GM18499 (cell line): Measurements from ENCODE around the gene C10orf53.
"Not testable (repeated sequence)": the region's sequence is repeated elsewhere in the genome, so short reads cannot be mapped to it uniquely, and the experiment has no call there.

Experiments
- ATAC-seq: cut with Tn5 transposase; IDR thresholded peaks from one replicate; pipeline ENCODE4 v1.9.1; 2021; ENCODE audit warnings: moderate number of reproducible peaks; ENCODE audit not compliant: insufficient read depth, unreplicated experiment

The C10orf53 gene

GRCh38 chr10:49682879-49683278 lies 3.4 kb downstream of the C10orf53 start:
- ATAC-seq, result no peak

- no peak for ATAC-seq
These were observed 7.2 kb downstream of the C10orf53 start for GRCh38 chr10:49686651-49687050.

GRCh38 chr10:49688261-49688846 lies 8.9 kb downstream of the C10orf53 start:
- no peak for ATAC-seq

- no peak for ATAC-seq
These were observed 9.5 kb downstream of the C10orf53 start for GRCh38 chr10:49688920-49689319.

DNA sequence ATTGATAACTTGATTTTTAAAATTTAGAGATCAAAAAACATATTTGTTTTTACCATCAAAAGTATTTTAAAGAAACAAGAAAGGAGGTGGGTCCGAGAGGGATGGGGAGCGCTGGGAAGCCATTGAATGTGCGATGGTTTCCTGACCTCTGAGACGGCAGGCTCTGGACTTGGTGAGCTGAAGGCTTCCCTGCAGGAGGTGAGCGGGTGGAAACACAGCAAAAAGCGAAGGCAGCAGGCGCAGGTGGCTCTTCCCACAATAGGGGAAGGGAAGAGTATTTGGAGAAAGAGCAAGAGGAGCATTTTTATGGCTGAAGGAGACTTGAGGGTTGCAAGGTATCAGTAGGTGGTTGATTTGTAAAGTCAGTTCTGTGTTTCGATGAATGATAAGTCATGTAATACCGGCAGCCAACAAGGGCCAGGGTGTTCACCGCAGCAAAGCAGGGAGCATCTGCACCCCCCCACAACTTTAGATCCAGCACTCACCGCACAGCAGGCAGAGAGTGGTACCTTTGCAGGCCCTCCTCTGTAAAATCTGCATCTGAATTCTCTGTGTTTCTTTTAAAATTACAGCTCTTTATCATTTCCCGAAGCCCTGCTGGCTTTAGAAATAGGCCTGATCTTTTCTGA lies 10.5 kb downstream of the C10orf53 start:
- ATAC-seq, result no peak

DNA sequence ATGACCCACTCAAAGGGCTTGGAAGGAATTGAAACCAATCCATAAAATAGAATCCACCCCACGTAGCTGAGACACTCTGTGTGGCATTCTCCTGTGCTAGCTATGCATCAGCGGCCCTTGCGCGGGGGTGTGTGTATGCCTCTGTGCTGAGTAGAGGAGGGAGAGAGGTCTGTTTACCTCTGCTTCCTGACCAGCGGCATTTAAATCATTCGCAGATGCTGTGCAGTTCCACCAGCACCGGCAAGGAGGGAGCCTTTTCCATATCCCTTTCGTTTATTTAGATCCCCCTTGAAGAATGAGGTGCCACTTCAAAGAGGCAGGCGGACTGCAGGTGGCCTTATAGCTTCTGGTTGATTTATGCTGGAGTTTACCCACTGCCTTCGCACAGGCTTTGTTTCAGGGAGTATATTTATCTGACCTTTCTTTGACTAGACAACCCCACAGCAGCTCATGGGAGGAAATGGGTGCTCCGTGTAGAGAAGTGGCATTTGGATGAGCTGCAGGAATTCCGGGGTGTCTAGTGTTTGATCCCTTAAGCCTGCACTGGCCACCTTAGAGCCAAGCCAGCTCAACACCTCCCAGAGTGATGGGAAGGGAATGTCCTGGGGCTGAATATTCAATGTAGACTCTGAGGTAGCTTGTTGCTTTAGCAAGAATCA lies 11.4 kb downstream of the C10orf53 start:
- no peak for ATAC-seq

GRCh38 chr10:49691588-49691987 lies 12.1 kb downstream of the C10orf53 start:
- ATAC-seq, result no peak

GRCh38 chr10:49694466-49694865 lies 15.0 kb downstream of the C10orf53 start:
- ATAC-seq, result no peak

DNA sequence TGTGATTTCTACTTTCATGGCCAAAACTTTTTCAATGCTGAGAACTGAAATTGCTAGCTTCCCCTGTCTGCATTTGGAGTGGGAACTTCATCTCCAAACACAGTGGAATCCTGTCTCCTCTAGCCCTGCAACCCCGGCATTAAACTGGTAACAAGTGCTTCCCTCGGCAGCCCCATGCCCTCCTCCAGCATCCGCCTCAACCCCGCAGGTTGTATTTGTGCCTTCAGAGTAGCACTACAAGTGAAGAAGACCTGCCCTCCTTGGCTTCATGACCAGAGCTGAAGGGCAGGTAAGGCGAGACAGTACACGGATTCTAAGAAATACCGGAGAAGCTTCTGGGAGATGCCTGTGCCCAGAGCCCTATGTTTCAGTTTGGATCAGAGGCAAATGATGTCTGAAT lies 16.9 kb downstream of the C10orf53 start:
- ATAC-seq, result no peak

DNA sequence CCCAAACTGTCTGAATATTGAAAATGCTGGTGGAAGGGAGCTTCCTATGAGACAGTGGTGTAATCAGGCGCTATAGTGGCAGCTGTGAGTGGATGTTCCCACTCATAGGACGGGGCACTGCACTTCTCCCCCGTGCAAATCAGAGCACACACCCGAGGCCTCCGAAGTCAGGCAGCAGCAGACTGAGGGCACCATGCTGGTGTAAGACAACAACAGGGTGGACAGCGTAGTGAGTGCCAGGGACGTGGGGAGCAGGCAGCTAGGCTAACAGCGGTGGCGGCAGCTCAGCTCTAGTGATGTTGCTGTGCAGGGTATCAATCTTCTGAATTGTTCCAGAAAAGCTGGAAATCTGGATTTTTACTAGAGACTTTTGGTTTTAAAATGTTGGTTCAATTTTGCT lies 19.2 kb downstream of the C10orf53 start:
- no peak for ATAC-seq

DNA sequence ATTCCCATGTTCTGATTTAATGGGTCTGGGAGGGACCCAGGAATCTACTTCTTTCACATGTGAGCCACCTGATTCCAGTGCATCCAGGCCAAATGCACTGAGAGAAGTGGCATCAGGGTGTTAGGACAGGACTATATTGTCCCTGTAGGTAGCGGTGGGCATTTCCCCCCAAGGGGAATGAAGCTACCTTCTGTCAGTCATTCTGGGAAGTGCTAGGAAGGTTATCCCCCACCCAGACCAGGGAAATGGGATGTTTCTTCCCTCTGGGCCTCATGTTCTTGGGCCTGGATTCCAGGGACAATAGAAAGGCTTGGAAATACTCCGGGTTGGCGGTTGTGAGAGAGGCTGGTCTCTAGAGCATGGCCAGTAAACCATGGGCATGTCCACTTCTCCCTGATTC lies 20.8 kb downstream of the C10orf53 start:
- ATAC-seq, result no peak

DNA sequence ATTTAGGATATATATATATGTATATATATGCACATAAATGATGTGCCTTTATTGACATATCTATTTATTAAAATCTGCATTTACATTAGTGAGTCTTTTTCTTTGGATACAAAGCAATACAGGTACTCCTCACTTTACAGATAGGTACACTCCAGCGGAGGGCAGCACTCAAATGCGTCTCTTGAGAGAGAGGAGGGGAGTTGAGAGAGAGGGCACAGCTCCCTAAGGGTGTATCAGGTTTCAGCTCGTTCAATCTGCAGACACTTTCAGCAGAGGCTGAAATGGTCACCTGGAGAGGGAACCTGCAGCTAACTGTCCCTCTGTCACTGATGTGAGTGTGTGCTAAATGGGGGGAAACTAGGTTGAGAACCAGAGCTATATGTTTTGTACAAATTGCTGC lies 21.5 kb downstream of the C10orf53 start:
- ATAC-seq, result no peak

DNA sequence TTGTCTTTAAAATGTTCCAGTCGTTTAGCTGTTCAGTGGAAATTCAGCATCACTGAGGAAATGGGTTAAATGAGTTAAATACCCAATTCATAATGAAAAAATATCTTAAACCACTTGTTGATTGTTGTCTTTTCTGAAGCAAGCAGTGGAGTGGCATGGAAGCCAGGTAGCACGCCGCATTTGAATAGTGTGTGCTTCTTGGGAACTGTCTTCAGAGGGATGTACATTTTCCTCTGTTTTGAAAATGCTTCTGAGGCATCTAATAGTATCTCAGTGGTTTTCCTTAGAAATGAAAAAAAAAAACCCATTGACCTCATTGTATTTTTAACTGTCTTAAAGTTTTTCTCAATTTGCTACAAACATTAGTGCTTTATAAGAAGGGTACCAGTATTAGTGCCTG lies 28.1 kb downstream of the C10orf53 start:
- ATAC-seq, result no peak

DNA sequence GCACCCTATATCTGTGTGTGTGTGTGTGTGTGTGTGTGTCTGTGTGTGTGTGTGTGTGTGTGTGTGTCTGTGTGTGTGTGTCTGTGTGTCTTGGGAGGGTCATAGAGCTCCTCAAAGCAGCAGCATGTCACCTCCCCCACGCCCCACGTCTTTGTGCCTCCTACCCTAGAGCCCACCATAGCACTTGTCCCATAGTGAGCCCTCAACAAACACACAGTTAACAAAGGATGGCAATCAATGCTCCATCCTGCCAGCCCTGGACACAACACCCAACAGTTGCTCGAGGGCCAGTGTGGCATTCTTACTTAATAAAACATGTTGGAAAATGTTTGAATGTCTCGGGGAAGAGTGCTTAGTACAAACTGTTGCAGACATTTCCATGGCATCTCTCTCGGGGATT lies 30.5 kb downstream of the C10orf53 start:
- no peak for ATAC-seq

DNA sequence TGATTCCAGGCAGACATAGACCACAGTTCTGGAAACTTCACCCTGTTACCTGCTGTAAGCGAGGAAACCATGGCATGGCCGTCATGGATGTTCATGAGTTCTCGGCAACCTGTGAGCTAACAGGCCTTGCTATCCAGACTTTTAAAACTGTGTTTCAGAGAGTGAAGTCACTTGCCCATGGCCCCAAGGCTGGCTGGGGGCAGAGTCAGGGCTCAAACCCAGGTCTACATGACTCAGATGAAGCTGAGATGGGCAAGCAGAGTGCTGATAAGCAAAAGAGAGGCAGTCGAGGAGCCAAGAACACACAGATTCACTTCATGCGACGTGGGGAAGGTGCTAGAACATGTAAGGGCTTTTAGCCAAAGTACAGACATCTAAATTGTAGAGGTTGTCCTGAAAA lies 31.5 kb downstream of the C10orf53 start:
- no peak for ATAC-seq

- no peak for ATAC-seq
These were observed 32.0 kb downstream of the C10orf53 start for GRCh38 chr10:49711481-49711880.

DNA sequence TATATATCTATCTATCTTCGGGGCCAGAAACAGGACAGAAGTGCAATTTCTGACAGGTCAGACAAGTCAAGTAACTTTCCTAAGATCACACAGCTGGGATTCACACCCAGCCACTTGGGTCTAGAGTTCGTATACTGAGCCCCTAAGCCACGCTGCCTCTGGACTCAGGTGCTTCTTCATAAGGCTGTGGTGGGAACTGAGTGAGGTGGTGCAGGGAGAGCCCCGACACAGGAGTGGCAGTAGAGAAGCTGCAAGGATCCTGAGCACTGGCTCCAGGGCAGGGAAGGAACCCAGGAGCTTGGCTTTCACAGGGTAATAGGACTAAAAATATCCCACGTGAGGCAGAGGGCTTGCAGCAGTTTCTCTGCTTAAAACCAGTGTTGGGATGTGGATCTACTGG lies 33.8 kb downstream of the C10orf53 start:
- ATAC-seq, result no peak

GRCh38 chr10:49715157-49715556 lies 35.7 kb downstream of the C10orf53 start:
- ATAC-seq, result not testable (repeated sequence)

- ATAC-seq, result no peak
These were observed 47.1 kb downstream of the C10orf53 start for GRCh38 chr10:49726593-49726992.

DNA sequence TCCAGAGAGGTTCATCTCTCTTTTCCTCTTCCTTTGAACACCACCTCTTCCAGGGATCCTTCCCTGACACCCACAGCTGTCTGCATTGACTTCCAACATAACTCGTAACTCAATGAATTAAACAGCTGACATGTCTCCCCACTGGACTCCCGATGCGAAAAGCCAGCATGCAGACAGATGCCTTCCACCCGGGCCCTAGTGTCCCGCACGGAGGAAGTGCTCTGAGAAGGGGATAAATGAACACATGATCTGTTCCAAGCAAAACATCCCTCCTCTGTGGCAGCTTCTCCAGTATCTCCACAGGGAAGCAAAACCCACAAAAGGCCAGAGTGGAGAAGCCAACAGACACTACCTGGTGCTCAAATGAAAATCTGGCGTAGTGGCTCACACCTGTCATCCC lies 54.4 kb downstream of the C10orf53 start:
- no peak for ATAC-seq

DNA sequence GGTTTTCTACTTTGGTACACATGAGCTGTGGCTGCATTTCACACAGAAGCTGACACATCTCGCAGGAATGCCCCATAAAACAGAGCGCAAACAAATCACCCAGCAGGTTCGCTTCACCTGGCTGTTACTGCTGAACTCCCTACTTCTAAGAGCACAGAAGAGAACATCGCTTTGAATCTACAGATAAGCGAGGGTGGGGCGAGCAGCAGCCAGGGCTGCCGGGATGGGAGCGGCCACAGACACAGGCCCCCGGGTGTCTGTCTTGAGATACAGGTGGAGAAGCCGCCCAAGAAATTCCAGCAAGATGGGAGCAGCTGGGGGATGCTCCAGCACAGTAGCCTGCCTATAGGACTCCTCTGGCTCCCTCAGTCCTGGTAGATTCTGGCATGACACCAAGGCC lies 55.2 kb downstream of the C10orf53 start:
- ATAC-seq, result no peak

- ATAC-seq, result no peak
These were observed 55.7 kb downstream of the C10orf53 start for GRCh38 chr10:49735161-49735560.
